ENCODE results near the gene XPR1. TPM values are rescaled to one million over a fixed set of nuclear protein-coding genes. Genes with fewer than 3 reads are reported as not detected.
"Not testable (repeated sequence)": the region's sequence is repeated elsewhere in the genome, so short reads cannot be mapped to it uniquely, and the experiment has no call there.

The XPR1 gene
- total RNA-seq, 5 donors from 2014 or later (not counting 1 experiment from before 2014, with no cell fraction given), result 13.0 to 16.2 (median 14.7) TPM

DNA sequence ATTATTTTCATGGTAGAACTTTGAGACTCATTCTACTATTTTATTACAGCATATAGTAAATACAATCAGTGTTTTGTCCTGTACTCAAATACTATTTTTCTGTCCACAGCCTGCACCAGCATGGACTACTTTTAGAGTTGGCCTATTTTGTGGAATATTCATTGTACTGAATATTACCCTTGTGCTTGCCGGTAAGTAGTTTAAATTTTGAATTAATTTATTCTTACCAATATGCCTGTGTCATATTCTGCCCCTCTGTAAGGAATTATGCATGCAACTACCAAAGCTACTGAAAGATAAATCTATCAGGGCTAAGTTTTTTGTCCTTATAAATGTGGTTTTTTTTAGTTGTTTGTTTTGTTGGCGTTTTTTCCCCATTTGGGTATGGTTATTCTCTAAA lies 179.5 kb downstream of the XPR1 start:
- Histone ChIP-seq H3K4me1 (ENCODE audit: control insufficient read depth in 1 of 2, extremely low read depth in 1 of 2, insufficient read depth in 2 of 2, low read length in 2 of 2) (no peaks in the 10 kb centered on the region), H3K27ac (ENCODE audit: low read length) (no peak overlapping the region), H3K9me3 (no peaks in the 10 kb centered on the region), H3K4me3 (ENCODE audit: control insufficient read depth in 1 of 2, extremely low read depth in 1 of 2, low read length in 1 of 2) (no peak overlapping the region), H3K27me3 (replicated peaks in 1 of 2; ENCODE audit: control insufficient read depth in 2 of 2, extremely low read depth in 1 of 2, insufficient read depth in 2 of 2, low read length in 1 of 2) (no peaks in the 10 kb centered on the region), H3K36me3 (ENCODE audit: control insufficient read depth in 2 of 2, extremely low read depth in 1 of 2, insufficient read depth in 1 of 2, low read length in 1 of 2) (peaks cover 0 to 15% of the 10 kb centered on the region in 2 donors)
- no peaks in the 10 kb centered on the region for H3K9me3 Mint-ChIP-seq
- no peak overlapping the region for H3K27ac Mint-ChIP-seq
- WGBS (ENCODE audit: insufficient coverage), result no CpG with 5 or more reads among the region's 2 CpGs
- no peak overlapping the region for H3K4me3 Mint-ChIP-seq
- no peak for ATAC-seq (replicated peaks in 1 of 4)
- H3K27me3 Mint-ChIP-seq, result no peaks in the 10 kb centered on the region
- ChIA-PET CTCF (interaction anchor here in 1 of 2 donors (0.6 kb wide), 1 partner anchor 215 kb away, joined by 3 read pairs; no protein-coding TSS in a partner anchor), POLR2A (no interaction called here)
- H3K4me1 Mint-ChIP-seq, result peaks cover 0 to 2% (median 0%) of the 10 kb centered on the region in 3 donors
- H3K36me3 Mint-ChIP-seq, result peaks cover 65% of the 10 kb centered on the region
- no peak for DNase-seq

DNA sequence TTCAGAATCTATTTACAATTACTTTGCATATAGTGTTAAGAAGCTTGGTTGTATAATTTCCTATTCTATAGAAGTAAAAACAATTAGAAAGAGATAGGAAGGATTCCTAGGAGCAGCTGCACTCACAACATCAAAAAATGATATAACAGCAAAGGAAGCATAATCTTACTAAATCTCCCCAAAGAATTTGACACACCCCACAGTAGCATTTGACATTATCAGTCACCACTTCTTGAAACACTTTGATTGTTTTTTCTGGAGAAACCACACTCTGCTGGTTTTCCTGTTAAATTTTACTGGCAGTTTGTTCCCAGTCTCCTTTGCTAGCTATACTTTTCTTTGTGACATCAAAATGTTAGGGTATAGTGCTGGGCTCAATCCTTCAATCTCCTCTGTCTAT lies 180.1 kb downstream of the XPR1 start:
- peaks cover 61% of the 10 kb centered on the region for H3K36me3 Mint-ChIP-seq

DNA sequence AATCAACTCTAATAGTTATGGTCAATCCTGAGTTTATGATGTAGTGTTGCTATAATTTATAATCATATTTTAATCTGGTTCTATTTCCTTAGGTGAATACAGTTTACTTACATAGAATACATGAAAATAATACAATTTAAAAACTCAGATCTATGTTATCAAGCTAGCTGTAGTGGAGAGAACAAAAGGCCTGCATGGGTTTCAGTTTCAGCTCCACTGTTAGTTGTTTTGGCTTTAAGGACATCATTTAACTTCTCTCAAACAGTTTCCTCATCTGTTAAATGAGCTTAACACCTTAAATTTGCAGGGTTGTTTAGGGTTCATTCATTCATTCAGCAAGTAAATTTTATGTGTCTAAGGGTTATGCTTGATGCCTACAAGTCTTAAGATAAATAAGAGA lies 182.4 kb downstream of the XPR1 start:
- peaks cover 0 to 2% (median 0%) of the 10 kb centered on the region in 3 donors for H3K4me1 Mint-ChIP-seq
- H3K4me3 ChIP-seq (ENCODE audit: control insufficient read depth in 1 of 2, extremely low read depth in 1 of 2, low read length in 1 of 2), result no peak overlapping the region
- H3K36me3 ChIP-seq (ENCODE audit: control insufficient read depth in 2 of 2, extremely low read depth in 1 of 2, insufficient read depth in 1 of 2, low read length in 1 of 2), result peaks cover 0 to 12% of the 10 kb centered on the region in 2 donors
- ChIA-PET CTCF (interaction anchor here in 1 of 2 donors (0.6 kb wide), 1 partner anchor 131 kb away, joined by 3 read pairs; no protein-coding TSS in a partner anchor), POLR2A (no interaction called here)
- no peak for ATAC-seq (replicated peaks in 1 of 4)
- no peaks in the 10 kb centered on the region for H3K4me1 ChIP-seq (ENCODE audit: control insufficient read depth in 1 of 2, extremely low read depth in 1 of 2, insufficient read depth in 2 of 2, low read length in 2 of 2)
- no peaks in the 10 kb centered on the region for H3K27me3 ChIP-seq (replicated peaks in 1 of 2; ENCODE audit: control insufficient read depth in 2 of 2, extremely low read depth in 1 of 2, insufficient read depth in 2 of 2, low read length in 1 of 2)
- H3K27ac Mint-ChIP-seq, result no peak overlapping the region
- no peaks in the 10 kb centered on the region for H3K9me3 ChIP-seq
- H3K4me3 Mint-ChIP-seq, result no peak overlapping the region
- H3K9me3 Mint-ChIP-seq, result no peaks in the 10 kb centered on the region
- no peaks in the 10 kb centered on the region for H3K27me3 Mint-ChIP-seq
- H3K36me3 Mint-ChIP-seq, result peaks cover 53% of the 10 kb centered on the region
- no peak overlapping the region for H3K27ac ChIP-seq (ENCODE audit: low read length)
- DNase-seq, result no peak

More for the DNA sequence above, 180.1 kb downstream of the XPR1 start:
- H3K36me3 ChIP-seq (ENCODE audit: control insufficient read depth in 2 of 2, extremely low read depth in 1 of 2, insufficient read depth in 1 of 2, low read length in 1 of 2), result peaks cover 0 to 15% of the 10 kb centered on the region in 2 donors
- Mint-ChIP-seq H3K4me1 (peaks cover 0 to 2% (median 0%) of the 10 kb centered on the region in 3 donors), H3K4me3 (no peak overlapping the region), H3K27me3 (no peaks in the 10 kb centered on the region), H3K9me3 (no peaks in the 10 kb centered on the region), H3K27ac (no peak overlapping the region)
- H3K27me3 ChIP-seq (replicated peaks in 1 of 2; ENCODE audit: control insufficient read depth in 2 of 2, extremely low read depth in 1 of 2, insufficient read depth in 2 of 2, low read length in 1 of 2), result no peaks in the 10 kb centered on the region
- ChIA-PET CTCF (interaction anchor here (0.6 to 0.7 kb wide), 2 partner anchors 216 to 237 kb away, joined by 3 read pairs; no protein-coding TSS in a partner anchor), POLR2A (no interaction called here)
- no peak overlapping the region for H3K4me3 ChIP-seq (ENCODE audit: control insufficient read depth in 1 of 2, extremely low read depth in 1 of 2, low read length in 1 of 2)
- DNase-seq, result no peak
- ATAC-seq (replicated peaks in 1 of 4), result no peak
- no peaks in the 10 kb centered on the region for H3K9me3 ChIP-seq
- H3K4me1 ChIP-seq (ENCODE audit: control insufficient read depth in 1 of 2, extremely low read depth in 1 of 2, insufficient read depth in 2 of 2, low read length in 2 of 2), result no peaks in the 10 kb centered on the region
- H3K27ac ChIP-seq (ENCODE audit: low read length), result no peak overlapping the region

DNA sequence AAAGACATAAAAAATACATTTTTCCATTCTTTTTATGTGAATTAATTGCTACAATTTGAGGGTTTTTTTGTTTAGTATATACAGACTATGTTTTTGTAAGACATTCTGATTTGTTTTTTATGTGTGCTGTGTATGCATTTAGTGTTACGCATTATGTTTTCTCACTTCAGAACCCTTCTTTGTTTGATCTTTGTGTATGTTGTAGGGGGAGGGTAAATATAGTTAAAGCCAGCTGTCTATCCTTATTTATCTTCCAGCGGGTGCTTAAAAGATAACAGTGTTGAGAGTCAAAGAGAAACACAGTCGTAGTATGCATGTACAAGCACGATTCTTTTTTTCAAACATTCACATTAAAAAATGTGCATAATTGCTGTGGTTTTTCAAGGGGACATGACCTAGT lies 183.4 kb downstream of the XPR1 start:
- Histone ChIP-seq H3K4me3 (ENCODE audit: control insufficient read depth in 1 of 2, extremely low read depth in 1 of 2, low read length in 1 of 2) (no peak overlapping the region), H3K27ac (ENCODE audit: low read length) (no peak overlapping the region), H3K4me1 (ENCODE audit: control insufficient read depth in 1 of 2, extremely low read depth in 1 of 2, insufficient read depth in 2 of 2, low read length in 2 of 2) (no peaks in the 10 kb centered on the region), H3K9me3 (no peaks in the 10 kb centered on the region), H3K36me3 (ENCODE audit: control insufficient read depth in 2 of 2, extremely low read depth in 1 of 2, insufficient read depth in 1 of 2, low read length in 1 of 2) (peaks cover 0 to 12% of the 10 kb centered on the region in 2 donors), H3K27me3 (replicated peaks in 1 of 2; ENCODE audit: control insufficient read depth in 2 of 2, extremely low read depth in 1 of 2, insufficient read depth in 2 of 2, low read length in 1 of 2) (no peaks in the 10 kb centered on the region)
- Mint-ChIP-seq H3K9me3 (no peaks in the 10 kb centered on the region), H3K36me3 (peaks cover 52% of the 10 kb centered on the region), H3K27me3 (no peaks in the 10 kb centered on the region), H3K4me1 (peaks cover 0 to 2% (median 0%) of the 10 kb centered on the region in 3 donors), H3K4me3 (no peak overlapping the region), H3K27ac (no peak overlapping the region)
- WGBS (ENCODE audit: insufficient coverage), result no CpG with 5 or more reads among the region's 4 CpGs
- ChIA-PET POLR2A (no interaction called here), CTCF (interaction anchor here in 1 of 2 donors (0.6 kb wide), 1 partner anchor 1875 kb away, joined by 3 read pairs; no protein-coding TSS in a partner anchor)
- DNase-seq (no peak), ATAC-seq (replicated peaks in 1 of 4) (no peak)

DNA sequence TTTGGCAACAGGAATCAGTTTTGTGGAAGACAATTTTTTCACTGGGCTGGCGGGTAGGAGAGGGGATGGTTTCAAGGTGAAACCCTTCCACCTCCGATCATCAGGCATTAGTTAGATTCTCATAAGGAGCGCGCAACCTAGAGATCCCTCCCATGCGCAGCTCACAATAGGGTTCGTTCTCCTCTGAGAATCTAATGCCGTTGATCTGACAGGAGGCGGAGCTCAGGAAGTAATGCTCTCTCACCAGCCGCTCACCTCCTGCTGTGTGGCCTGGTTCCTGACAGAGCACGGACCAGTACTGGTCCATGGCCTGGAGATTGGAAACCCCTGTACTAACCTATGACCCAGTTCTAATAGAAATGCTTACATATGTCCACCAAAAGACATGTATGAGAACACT lies 184.3 kb downstream of the XPR1 start:
- 100% methylated on average over 6 of the region's 10 CpGs for WGBS (ENCODE audit: insufficient coverage)
- H3K36me3 Mint-ChIP-seq, result peaks cover 61% of the 10 kb centered on the region
- no peak overlapping the region for H3K4me3 Mint-ChIP-seq
- ChIA-PET CTCF (no interaction called here), POLR2A (no interaction called here)
- Histone ChIP-seq H3K4me1 (ENCODE audit: control insufficient read depth in 1 of 2, extremely low read depth in 1 of 2, insufficient read depth in 2 of 2, low read length in 2 of 2) (no peaks in the 10 kb centered on the region), H3K9me3 (no peaks in the 10 kb centered on the region), H3K27me3 (replicated peaks in 1 of 2; ENCODE audit: control insufficient read depth in 2 of 2, extremely low read depth in 1 of 2, insufficient read depth in 2 of 2, low read length in 1 of 2) (no peaks in the 10 kb centered on the region), H3K27ac (ENCODE audit: low read length) (no peak overlapping the region), H3K4me3 (ENCODE audit: control insufficient read depth in 1 of 2, extremely low read depth in 1 of 2, low read length in 1 of 2) (no peak overlapping the region), H3K36me3 (ENCODE audit: control insufficient read depth in 2 of 2, extremely low read depth in 1 of 2, insufficient read depth in 1 of 2, low read length in 1 of 2) (peaks cover 0 to 12% of the 10 kb centered on the region in 2 donors)
- H3K27ac Mint-ChIP-seq, result no peak overlapping the region
- peaks cover 0 to 2% (median 0%) of the 10 kb centered on the region in 3 donors for H3K9me3 Mint-ChIP-seq
- DNase-seq (no peak), ATAC-seq (replicated peaks in 1 of 4) (no peak)
- peaks cover 0 to 2% (median 0%) of the 10 kb centered on the region in 3 donors for H3K4me1 Mint-ChIP-seq
- no peaks in the 10 kb centered on the region for H3K27me3 Mint-ChIP-seq

DNA sequence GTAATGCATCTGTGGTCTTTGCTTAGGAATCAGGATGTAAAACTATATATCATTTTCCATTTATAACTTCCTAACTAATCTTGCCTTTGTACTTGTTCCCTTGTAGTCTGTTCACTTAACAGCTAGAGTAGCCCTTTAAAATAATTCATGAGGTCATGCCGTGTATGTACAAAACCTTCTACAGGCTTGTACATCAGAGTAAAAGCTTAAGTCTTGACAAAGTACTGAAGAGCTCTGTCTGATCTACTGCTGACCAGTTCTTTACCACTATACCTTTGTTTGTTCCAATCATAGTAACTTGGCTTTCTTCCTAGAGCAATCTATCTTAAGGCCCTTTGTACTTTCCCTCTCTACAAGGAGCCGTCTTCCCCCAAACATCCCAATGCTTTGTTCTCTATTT lies 190.1 kb downstream of the XPR1 start:
- H3K4me1 ChIP-seq (ENCODE audit: control insufficient read depth in 1 of 2, extremely low read depth in 1 of 2, insufficient read depth in 2 of 2, low read length in 2 of 2), result no peaks in the 10 kb centered on the region
- Mint-ChIP-seq H3K36me3 (peaks cover 59% of the 10 kb centered on the region), H3K4me3 (no peak overlapping the region), H3K4me1 (no peaks in the 10 kb centered on the region), H3K27ac (no peak overlapping the region), H3K9me3 (peaks cover 0 to 2% (median 0%) of the 10 kb centered on the region in 3 donors), H3K27me3 (no peaks in the 10 kb centered on the region)
- H3K27ac ChIP-seq (ENCODE audit: low read length), result no peak overlapping the region
- DNase-seq, result no peak
- no peak for ATAC-seq (replicated peaks in 1 of 4)
- 94% methylated on average over 2 of the region's 2 CpGs for WGBS (ENCODE audit: insufficient coverage)
- no peaks in the 10 kb centered on the region for H3K27me3 ChIP-seq (replicated peaks in 1 of 2; ENCODE audit: control insufficient read depth in 2 of 2, extremely low read depth in 1 of 2, insufficient read depth in 2 of 2, low read length in 1 of 2)
- peaks cover 3 to 8% of the 10 kb centered on the region in 2 donors for H3K36me3 ChIP-seq (ENCODE audit: control insufficient read depth in 2 of 2, extremely low read depth in 1 of 2, insufficient read depth in 1 of 2, low read length in 1 of 2)
- H3K9me3 ChIP-seq, result no peaks in the 10 kb centered on the region
- POLR2A ChIA-PET, result no interaction called here
- no peak overlapping the region for H3K4me3 ChIP-seq (ENCODE audit: control insufficient read depth in 1 of 2, extremely low read depth in 1 of 2, low read length in 1 of 2)
- CTCF ChIA-PET, result no interaction called here

DNA sequence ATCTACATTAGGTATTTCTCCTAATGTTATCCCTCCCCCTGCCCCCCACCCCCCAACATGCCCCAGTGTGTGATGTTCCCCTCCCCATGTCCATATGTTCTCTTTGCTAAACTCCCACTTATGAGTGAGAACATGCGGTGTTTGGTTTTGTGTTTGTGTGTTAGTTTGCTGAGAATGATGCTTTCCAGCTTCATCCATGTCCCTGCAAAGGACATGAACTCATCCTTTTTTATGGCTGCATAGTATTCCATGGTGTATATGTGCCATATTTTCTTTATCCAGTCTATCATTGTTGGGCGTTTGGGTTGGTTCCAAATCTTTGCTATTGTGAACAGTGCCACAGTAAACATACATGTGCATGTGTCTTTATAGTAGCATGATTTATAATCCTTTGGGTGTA lies 199.7 kb downstream of the XPR1 start:
- H3K27ac Mint-ChIP-seq; POLR2A ChIA-PET; H3K27ac ChIP-seq (ENCODE audit: low read length); H3K36me3 ChIP-seq (ENCODE audit: control insufficient read depth in 2 of 2, extremely low read depth in 1 of 2, insufficient read depth in 1 of 2, low read length in 1 of 2); DNase-seq; ATAC-seq (replicated peaks in 1 of 4); H3K4me3 Mint-ChIP-seq; H3K27me3 Mint-ChIP-seq; H3K4me1 ChIP-seq (ENCODE audit: control insufficient read depth in 1 of 2, extremely low read depth in 1 of 2, insufficient read depth in 2 of 2, low read length in 2 of 2); H3K4me3 ChIP-seq (ENCODE audit: control insufficient read depth in 1 of 2, extremely low read depth in 1 of 2, low read length in 1 of 2); H3K9me3 ChIP-seq; H3K27me3 ChIP-seq (replicated peaks in 1 of 2; ENCODE audit: control insufficient read depth in 2 of 2, extremely low read depth in 1 of 2, insufficient read depth in 2 of 2, low read length in 1 of 2): not testable (repeated sequence)
- H3K36me3 Mint-ChIP-seq, result peaks cover 79% of the 10 kb centered on the region
- WGBS (ENCODE audit: insufficient coverage), result no CpG with 5 or more reads among the region's 2 CpGs
- peaks cover 12 to 18% (median 15%) of the 10 kb centered on the region in 3 donors for H3K4me1 Mint-ChIP-seq
- peaks cover 7 to 35% (median 9%) of the 10 kb centered on the region in 3 donors for H3K9me3 Mint-ChIP-seq
- CTCF ChIA-PET, result interaction anchor here in 1 of 2 donors (0.6 kb wide), 1 partner anchor 353 kb away, joined by 5 read pairs; no protein-coding TSS in a partner anchor

Data from T-cell (primary cell).